SU-DHL-6 (cell line): ENCODE data around the gene WNT7A.

Experiments
- EZH2phosphoT487 ChIP-seq: fragments of 200-600 bp; sonication (generic), shearing (Covaris generic); conservative IDR thresholded peaks from 2 replicates; pipeline ENCODE4 v1.6.1; 2018; ENCODE audit warnings: mild to moderate bottlenecking, antibody characterized with exemption, low read length, moderate library complexity, mixed read lengths
- TF ChIP-seq, protein P1 (sequence below): fragments of 200-600 bp; sonication (generic); IDR thresholded peaks from one replicate; pipeline ENCODE4 v1.5.1; 2017; ENCODE audit warnings: antibody characterized with exemption, mild to moderate bottlenecking, low read length, moderate library complexity; ENCODE audit not compliant: insufficient read depth, poor library complexity, severe bottlenecking

DNA sequence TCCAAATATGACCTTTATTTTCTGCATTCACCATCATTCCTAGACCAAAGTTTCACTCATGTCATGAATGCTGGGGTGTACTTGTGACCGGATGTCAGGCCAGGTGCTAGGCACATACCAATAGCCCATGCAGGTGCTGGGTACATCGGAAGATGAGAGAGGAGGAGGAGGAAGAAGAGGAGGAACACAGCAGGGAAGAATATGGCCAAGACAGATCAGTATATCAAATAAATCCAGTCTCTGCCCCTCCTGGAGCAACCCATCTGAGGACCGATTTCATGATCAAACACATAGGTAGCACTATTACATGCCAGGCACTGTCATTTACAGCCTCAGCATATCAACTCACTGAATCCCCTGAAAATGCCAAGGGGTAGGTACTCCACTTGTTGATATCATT, 3.0 kb upstream of the WNT7A start:
- TF ChIP-seq, protein P1, sequence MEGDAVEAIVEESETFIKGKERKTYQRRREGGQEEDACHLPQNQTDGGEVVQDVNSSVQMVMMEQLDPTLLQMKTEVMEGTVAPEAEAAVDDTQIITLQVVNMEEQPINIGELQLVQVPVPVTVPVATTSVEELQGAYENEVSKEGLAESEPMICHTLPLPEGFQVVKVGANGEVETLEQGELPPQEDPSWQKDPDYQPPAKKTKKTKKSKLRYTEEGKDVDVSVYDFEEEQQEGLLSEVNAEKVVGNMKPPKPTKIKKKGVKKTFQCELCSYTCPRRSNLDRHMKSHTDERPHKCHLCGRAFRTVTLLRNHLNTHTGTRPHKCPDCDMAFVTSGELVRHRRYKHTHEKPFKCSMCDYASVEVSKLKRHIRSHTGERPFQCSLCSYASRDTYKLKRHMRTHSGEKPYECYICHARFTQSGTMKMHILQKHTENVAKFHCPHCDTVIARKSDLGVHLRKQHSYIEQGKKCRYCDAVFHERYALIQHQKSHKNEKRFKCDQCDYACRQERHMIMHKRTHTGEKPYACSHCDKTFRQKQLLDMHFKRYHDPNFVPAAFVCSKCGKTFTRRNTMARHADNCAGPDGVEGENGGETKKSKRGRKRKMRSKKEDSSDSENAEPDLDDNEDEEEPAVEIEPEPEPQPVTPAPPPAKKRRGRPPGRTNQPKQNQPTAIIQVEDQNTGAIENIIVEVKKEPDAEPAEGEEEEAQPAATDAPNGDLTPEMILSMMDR: no peak
- no peak for TF ChIP-seq EZH2phosphoT487
